Fibroblast of lung (primary cell): ENCODE data around the gene GADL1. TPM values are rescaled to one million over a fixed set of nuclear protein-coding genes. Genes with fewer than 3 reads are reported as not detected.

Experiments
- DNase-seq, 2 donors: peaks; one replicate each; pipeline versions ENCODE4 v3.0.0 to v3.0.0-alpha.2; 2010; ENCODE audit warnings: low read depth in 2 of 2
- H2AFZ ChIP-seq: 2 replicates; pipeline ENCODE4 v1.5.1; 2012; ENCODE audit warnings: low read length, control low read depth, inconsistent platforms
- H3K27ac ChIP-seq: 2 replicates; pipeline ENCODE4 v1.5.1; 2011; ENCODE audit warnings: low read length, control low read depth; ENCODE audit not compliant: insufficient read depth
- H3K27me3 ChIP-seq: 2 replicates; pipeline ENCODE4 v1.5.1; 2011; ENCODE audit warnings: mild to moderate bottlenecking, low read length; ENCODE audit not compliant: control insufficient read depth, insufficient read depth
- H3K36me3 ChIP-seq: 2 replicates; pipeline ENCODE4 v1.5.1; 2011; ENCODE audit warnings: low read length; ENCODE audit not compliant: control insufficient read depth, insufficient read depth
- H3K4me1 ChIP-seq: 2 replicates; pipeline ENCODE4 v1.5.1; 2011; ENCODE audit warnings: low read length; ENCODE audit not compliant: control insufficient read depth, insufficient read depth; ENCODE audit errors: extremely low read depth
- H3K4me2 ChIP-seq: 2 replicates; pipeline ENCODE4 v1.5.1; 2011; ENCODE audit warnings: low read length, control low read depth; ENCODE audit not compliant: insufficient read depth; ENCODE audit errors: extremely low read depth
- H3K4me3 ChIP-seq, 4 experiments: fragments of 200-600 bp in 1 of 4; sonication (generic) in 1 of 4; replicated peaks in 1 of 4; 2 replicates each; pipeline ENCODE4 v1.5.1; 2011 to 2016; ENCODE audit warnings: low read length in 4 of 4, low read depth in 3 of 4, mild to moderate bottlenecking in 3 of 4, control low read depth in 2 of 4, inconsistent platforms in 1 of 4, mixed read lengths in 1 of 4; ENCODE audit not compliant: insufficient read depth in 1 of 4; ENCODE audit errors: control extremely low read depth in 1 of 4
- H3K79me2 ChIP-seq: 2 replicates; pipeline ENCODE4 v1.5.1; 2012; ENCODE audit warnings: mild to moderate bottlenecking, low read length, inconsistent platforms; ENCODE audit not compliant: control insufficient read depth, insufficient read depth
- H3K9ac ChIP-seq: 2 replicates; pipeline ENCODE4 v1.5.1; 2011; ENCODE audit warnings: mild to moderate bottlenecking, low read length, control low read depth; ENCODE audit not compliant: insufficient read depth
- H3K9me3 ChIP-seq: 2 replicates; pipeline ENCODE4 v1.5.1; 2012; ENCODE audit warnings: low read depth, low read length; ENCODE audit not compliant: control insufficient read depth, insufficient read depth
- H4K20me1 ChIP-seq: 2 replicates; pipeline ENCODE4 v1.5.1; 2011; ENCODE audit warnings: low read length; ENCODE audit not compliant: control insufficient read depth, insufficient read depth; ENCODE audit errors: extremely low read depth
- CTCF ChIP-seq, 2 donors: IDR thresholded peaks in 1 of 2; conservative IDR thresholded peaks in 1 of 2; 1 replicate in 1 of 2; 2 replicates in 1 of 2; pipeline ENCODE4 v1.5.1; 2011 to 2012; ENCODE audit warnings: low read length in 2 of 2, control low read depth in 1 of 2, inconsistent platforms in 1 of 2, low read depth in 1 of 2, mild to moderate bottlenecking in 1 of 2
- EZH2 ChIP-seq: IDR thresholded peaks from 2 replicates; pipeline ENCODE4 v1.5.1; 2012; ENCODE audit warnings: low read length, control low read depth, mild to moderate bottlenecking; ENCODE audit errors: missing control alignments
- polyA plus RNA-seq, 2 donors: library from polyadenylated mRNA; depleted of rRNA in 1 of 2; stranded (reverse) in 1 of 2; unstranded in 1 of 2; fragments of >200 nt; gene quantifications; 2 replicates each; pipeline ENCODE4 v1.2.1, GENCODE V29; 2011 to 2012; ENCODE audit warnings: missing spikeins in 1 of 2
- total RNA-seq: library from RNA; depleted of rRNA; stranded (reverse); fragments of >200 nt; gene quantifications from 2 replicates; pipeline ENCODE4 v1.2.1, GENCODE V29; 2014

The GADL1 gene
- total and polyA plus RNA-seq, 2 donors (not counting 1 experiment from before 2014, with no cell fraction given) = 0.18 to 3.6 TPM

GRCh38 chr3:30908456-30909037 is 14.1 kb upstream of the GADL1 start:
- no peak overlapping the region for H3K4me2 ChIP-seq
- no peak overlapping the region for H3K4me3 ChIP-seq
- H4K20me1 ChIP-seq = no peaks in the 10 kb centered on the region
- TF ChIP-seq EZH2 = no peak
- no peak for TF ChIP-seq CTCF (conservative IDR thresholded peaks at IDR 0.05 in 1 of 2, IDR thresholded peaks at IDR 0.05 in 1 of 2; ENCODE audit: low read depth in 1 of 2, low read length in 2 of 2)
- no peak overlapping the region for H3K27ac ChIP-seq
- no peaks in the 10 kb centered on the region for H3K9me3 ChIP-seq
- no peaks in the 10 kb centered on the region for H3K4me1 ChIP-seq
- no peaks in the 10 kb centered on the region for H3K27me3 ChIP-seq
- no peak overlapping the region for H2AFZ ChIP-seq
- H3K36me3 ChIP-seq = no peaks in the 10 kb centered on the region
- DNase-seq = no peak
- H3K9ac ChIP-seq = no peak overlapping the region
- H3K79me2 ChIP-seq = no peaks in the 10 kb centered on the region

- Histone ChIP-seq H3K27ac (no peak overlapping the region), H3K79me2 (no peaks in the 10 kb centered on the region), H3K9me3 (no peaks in the 10 kb centered on the region), H3K36me3 (no peaks in the 10 kb centered on the region), H3K4me2 (no peak overlapping the region), H3K27me3 (no peaks in the 10 kb centered on the region), H3K9ac (no peak overlapping the region), H2AFZ (no peak overlapping the region), H3K4me3 (no peak overlapping the region), H4K20me1 (no peaks in the 10 kb centered on the region), H3K4me1 (no peaks in the 10 kb centered on the region)
- TF ChIP-seq EZH2 = no peak
- no peak for TF ChIP-seq CTCF (conservative IDR thresholded peaks at IDR 0.05 in 1 of 2, IDR thresholded peaks at IDR 0.05 in 1 of 2; ENCODE audit: low read depth in 1 of 2, low read length in 2 of 2)
- DNase-seq = peak in 1 of 2 donors; percentile 41
These were observed 10.5 kb upstream of the GADL1 start for GRCh38 chr3:30904996-30905395.

- no peak overlapping the region for H3K27ac ChIP-seq
- H3K4me2 ChIP-seq = no peak overlapping the region
- no peaks in the 10 kb centered on the region for H3K27me3 ChIP-seq
- no peaks in the 10 kb centered on the region for H3K9me3 ChIP-seq
- H2AFZ ChIP-seq = no peak overlapping the region
- peaks cover 3% of the 10 kb centered on the region for H3K4me1 ChIP-seq
- no peak for DNase-seq
- TF ChIP-seq EZH2 = no peak
- no peak for TF ChIP-seq CTCF (conservative IDR thresholded peaks at IDR 0.05 in 1 of 2, IDR thresholded peaks at IDR 0.05 in 1 of 2; ENCODE audit: low read depth in 1 of 2, low read length in 2 of 2)
- H3K9ac ChIP-seq = no peak overlapping the region
- H4K20me1 ChIP-seq = no peaks in the 10 kb centered on the region
- no peak overlapping the region for H3K4me3 ChIP-seq
- H3K79me2 ChIP-seq = no peaks in the 10 kb centered on the region
- H3K36me3 ChIP-seq = no peaks in the 10 kb centered on the region
These were observed 868 bp upstream of the GADL1 start for GRCh38 chr3:30895329-30895728.
